Activated T-cell treated with anti-CD3 and anti-CD28 coated beads, Interleukin-2, amount 50 U/mL, for 4 hours (primary cell): ENCODE measurements around the gene SORCS2. TPM values are rescaled to one million over a fixed set of nuclear protein-coding genes. Genes with fewer than 3 reads are reported as not detected.
A peak's percentile ranks its signal among the peaks of the same experiment; 100 is the strongest.

Source experiments
- ATAC-seq, 2 donors: fragments of 200-7000 bp; cut with Tn5 transposase; one replicate each; pipeline ENCODE4 v1.10.0; 2021
- DNase-seq: peaks from one replicate; pipeline ENCODE4 v3.0.0-alpha.2; 2020
- H3K27me3 Mint-ChIP-seq: one replicate; pipeline ENCODE4 v1.8.0; 2021; ENCODE audit warnings: low read depth, mixed read lengths
- H3K36me3 Mint-ChIP-seq: one replicate; pipeline ENCODE4 v1.8.0; 2022; ENCODE audit warnings: mixed read lengths; ENCODE audit not compliant: insufficient read depth
- H3K4me1 Mint-ChIP-seq: one replicate; pipeline ENCODE4 v1.8.0; 2021; ENCODE audit warnings: low read depth, mixed read lengths
- H3K4me3 Mint-ChIP-seq: one replicate; pipeline ENCODE4 v1.8.0; 2021; ENCODE audit warnings: mild to moderate bottlenecking, moderate library complexity, mixed read lengths
- H3K9me3 Mint-ChIP-seq: one replicate; pipeline ENCODE4 v1.8.0; 2021; ENCODE audit warnings: mixed read lengths
- total RNA-seq, 3 donors: library from RNA; stranded (reverse); gene quantifications; one replicate each; pipeline ENCODE4 v1.2.1, GENCODE V29; 2021

Gene SORCS2
- total RNA-seq, 3 donors from 2014 or later: 0.18 to 0.43 TPM; not detected in 1

DNA sequence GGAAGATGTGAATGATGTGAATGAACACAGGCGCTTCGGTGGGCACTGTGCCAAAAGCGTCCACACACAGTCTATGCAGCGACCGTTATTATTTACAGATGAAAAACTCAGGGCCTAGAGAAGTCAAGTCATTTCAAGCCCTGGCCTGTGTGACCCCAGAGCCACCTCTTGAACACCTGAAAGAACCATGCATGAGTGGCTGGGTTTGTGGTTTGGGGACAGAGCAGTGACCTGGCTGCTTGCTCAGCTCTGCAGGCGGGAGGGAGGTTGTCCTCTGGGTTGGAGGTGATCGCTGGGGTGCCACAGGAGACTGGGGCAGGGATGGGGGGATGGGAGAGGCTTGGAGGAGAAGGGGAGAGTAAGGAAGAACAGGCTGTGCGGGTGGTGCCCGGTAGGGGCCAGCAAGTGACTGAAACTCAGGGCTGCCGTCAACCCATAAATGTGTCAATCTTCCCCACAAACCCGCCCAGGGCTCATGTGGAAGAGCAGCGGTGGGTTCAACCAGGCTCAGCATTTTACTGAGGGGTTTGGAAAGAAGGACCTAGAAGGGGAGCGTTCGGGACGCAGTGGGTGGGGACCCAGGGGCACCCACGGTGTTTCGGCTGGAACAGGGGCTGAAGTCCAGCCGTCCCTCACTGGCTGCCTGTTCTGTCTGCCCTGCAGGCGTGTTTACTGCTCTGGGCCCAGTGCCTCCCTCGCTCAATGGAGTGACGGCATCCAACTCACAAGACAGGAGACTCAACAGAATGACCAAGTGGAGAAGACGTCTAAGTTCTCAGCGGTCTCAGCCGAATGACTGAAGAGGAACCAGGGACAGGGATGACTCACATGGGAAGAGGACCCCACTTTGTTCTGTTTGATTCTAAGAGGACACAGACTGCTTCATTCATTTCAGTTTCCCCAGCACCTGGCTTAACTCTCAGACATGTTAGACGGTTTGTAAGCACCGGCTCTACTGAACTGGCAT, 579.5 kb downstream of the SORCS2 start:
- Mint-ChIP-seq H3K4me1 (peaks cover 29% of the 10 kb centered on the region), H3K27me3 (no peaks in the 10 kb centered on the region), H3K9me3 (no peaks in the 10 kb centered on the region), H3K36me3 (peaks cover 14% of the 10 kb centered on the region), H3K4me3 (no peak overlapping the region)
- no peak for ATAC-seq
- no peak for DNase-seq

DNA sequence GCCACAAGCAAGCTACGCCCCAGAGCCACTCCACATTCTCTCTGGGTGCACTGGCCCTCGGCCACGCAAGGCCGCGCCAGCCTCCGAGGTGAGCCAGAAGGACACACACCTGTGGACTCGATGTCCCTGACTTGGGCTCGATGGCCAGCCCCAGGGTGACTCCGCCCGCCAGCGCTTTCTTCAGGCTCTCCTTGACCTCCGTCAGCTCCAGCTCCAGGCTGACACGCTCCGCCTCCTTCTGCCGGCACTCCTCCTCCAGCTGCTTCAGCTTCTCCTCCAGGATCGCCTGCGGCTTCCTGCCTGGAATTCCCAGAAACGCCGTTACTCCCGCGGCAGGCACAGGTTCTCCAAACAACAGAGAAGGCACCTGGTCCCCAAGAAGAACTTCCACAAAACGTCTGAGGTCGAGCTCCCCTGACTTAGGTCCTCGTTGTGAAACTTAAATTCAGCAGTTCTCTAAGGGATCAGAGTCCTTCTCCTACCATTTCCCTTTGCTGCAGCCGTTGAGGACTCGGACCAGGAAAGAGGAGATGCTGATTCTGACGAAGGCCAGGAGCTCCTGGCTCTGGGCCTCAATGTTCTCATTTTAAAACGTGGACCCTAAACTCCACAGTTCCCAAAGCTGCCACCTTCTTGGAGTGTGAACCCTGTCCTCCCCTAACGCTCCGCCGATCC, 580.5 kb downstream of the SORCS2 start:
- Mint-ChIP-seq H3K9me3 (no peaks in the 10 kb centered on the region), H3K36me3 (peaks cover 19% of the 10 kb centered on the region), H3K4me3 (no peak overlapping the region), H3K27me3 (no peaks in the 10 kb centered on the region), H3K4me1 (peaks cover 31% of the 10 kb centered on the region)
- ATAC-seq (no peak), DNase-seq (no peak)

GRCh38 chr4:7773401-7774180, 581.3 kb downstream of the SORCS2 start:
- Mint-ChIP-seq H3K9me3 (no peaks in the 10 kb centered on the region), H3K4me3 (no peak overlapping the region), H3K4me1 (peaks cover 36% of the 10 kb centered on the region), H3K27me3 (no peaks in the 10 kb centered on the region), H3K36me3 (peaks cover 26% of the 10 kb centered on the region)
- ATAC-seq (no peak), DNase-seq (no peak)

DNA sequence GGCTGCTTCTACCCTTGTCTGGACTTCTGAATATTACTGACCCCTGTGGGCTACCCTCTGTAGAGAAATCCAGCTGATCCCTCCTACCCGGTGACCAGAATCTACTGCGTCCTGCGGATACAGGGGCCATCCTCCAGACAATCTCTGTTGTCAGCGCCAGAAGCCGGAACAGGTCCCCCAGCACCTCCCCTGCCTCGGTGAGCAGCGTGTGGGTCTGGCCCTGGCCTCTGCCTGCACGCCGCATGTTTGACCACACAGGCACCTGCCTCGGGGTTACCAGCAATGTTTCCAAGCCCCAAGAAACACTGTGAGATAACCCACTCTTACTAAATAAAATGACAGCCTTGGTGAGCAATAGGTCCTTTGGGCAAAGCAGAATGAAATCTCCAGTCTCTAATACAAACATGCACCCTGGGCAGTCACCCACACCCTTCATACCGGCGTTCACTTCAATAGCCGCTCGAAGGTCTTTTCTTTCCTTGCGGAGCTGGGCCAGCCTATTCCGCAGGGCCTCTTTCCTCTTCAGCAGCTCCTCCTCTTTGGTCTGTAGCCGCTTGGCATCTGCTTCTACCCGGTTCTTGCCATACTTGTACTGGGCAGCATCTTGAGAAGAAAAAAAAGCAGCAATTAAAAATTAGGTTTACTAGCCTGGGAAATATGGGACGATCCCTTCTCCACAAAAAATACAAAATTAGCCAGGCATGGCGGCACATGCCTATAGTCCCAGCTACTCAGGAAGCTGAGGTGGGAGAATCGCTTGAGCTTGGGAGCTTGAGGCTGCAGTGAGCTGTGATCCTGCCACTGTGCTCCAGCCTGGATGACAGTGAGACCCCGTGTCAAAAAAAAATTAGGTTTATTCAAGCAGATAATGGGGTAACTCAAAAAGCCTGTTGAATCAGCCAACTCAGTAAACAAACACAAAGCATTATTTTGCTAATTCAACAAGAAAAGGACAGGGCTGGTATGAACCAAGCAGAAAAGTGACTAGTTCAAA, 582.3 kb downstream of the SORCS2 start:
- Mint-ChIP-seq H3K4me3 (no peak overlapping the region), H3K4me1 (peaks cover 46% of the 10 kb centered on the region), H3K9me3 (no peaks in the 10 kb centered on the region), H3K36me3 (peaks cover 27% of the 10 kb centered on the region), H3K27me3 (no peaks in the 10 kb centered on the region)
- no peak for DNase-seq
- no peak for ATAC-seq

DNA sequence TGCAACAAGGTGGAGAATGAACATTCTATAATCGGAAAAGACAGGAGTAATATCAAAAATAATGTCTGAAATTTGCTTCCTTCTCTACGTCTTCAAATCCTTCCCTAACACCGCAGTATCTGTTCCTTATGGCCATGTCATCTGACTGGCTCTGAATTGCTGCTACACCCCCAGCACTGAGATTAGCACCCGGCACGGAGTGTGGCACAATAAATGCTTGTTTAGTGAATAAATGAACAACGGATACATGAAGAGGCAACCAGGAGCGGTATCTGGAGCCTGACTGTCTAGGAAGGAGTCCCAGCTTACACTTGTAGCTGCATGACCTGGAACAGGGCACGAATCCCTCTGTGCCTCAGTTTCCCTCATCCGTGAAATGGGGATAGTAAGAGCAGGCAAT, 583.1 kb downstream of the SORCS2 start:
- no peak overlapping the region for H3K4me3 Mint-ChIP-seq

DNA sequence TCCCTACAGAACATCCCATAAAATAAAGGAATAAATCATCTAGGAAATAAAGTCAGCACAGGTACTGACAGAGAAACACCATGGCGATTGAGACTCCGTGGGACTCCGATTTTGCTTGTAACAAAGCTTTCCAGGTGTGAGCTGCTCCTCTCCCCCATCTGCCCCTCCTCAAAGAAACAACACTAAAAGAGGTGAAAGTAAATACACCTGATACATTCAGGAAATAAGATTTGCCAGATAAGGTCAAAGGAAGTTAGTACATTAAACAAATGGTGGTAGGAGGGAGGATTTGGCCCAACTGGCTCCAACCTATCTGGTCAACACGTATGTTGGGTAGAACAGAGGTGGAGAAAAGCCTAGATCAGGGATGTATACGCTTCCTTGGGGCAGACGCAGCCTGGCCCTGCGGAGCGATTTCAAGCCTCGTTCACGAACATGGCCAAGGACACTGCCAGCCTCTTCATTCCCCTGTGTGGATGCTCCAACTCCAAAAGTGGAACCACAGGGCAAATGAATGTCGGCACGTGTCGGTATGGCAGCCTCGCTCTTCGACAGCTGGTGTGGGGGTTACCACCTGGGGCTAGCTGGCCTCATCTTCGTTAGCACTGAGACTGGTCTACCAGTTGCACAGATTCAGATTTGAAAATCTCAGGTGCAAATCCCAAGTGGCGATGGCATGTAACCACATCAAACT, 584.8 kb downstream of the SORCS2 start:
- Mint-ChIP-seq H3K4me1 (peaks cover 42% of the 10 kb centered on the region), H3K9me3 (no peaks in the 10 kb centered on the region), H3K36me3 (peaks cover 17% of the 10 kb centered on the region), H3K4me3 (no peak overlapping the region), H3K27me3 (no peaks in the 10 kb centered on the region)
- ATAC-seq: no peak
- DNase-seq: no peak

More for the DNA sequence above, 583.1 kb downstream of the SORCS2 start:
- DNase-seq: no peak
- no peaks in the 10 kb centered on the region for H3K27me3 Mint-ChIP-seq
- peaks cover 27% of the 10 kb centered on the region for H3K36me3 Mint-ChIP-seq
- no peak for ATAC-seq
- no peaks in the 10 kb centered on the region for H3K9me3 Mint-ChIP-seq
- peaks cover 41% of the 10 kb centered on the region for H3K4me1 Mint-ChIP-seq

GRCh38 chr4:7777871-7778509, 585.7 kb downstream of the SORCS2 start:
- ATAC-seq: no peak
- DNase-seq: no peak
- H3K4me3 Mint-ChIP-seq: no peak overlapping the region
- H3K4me1 Mint-ChIP-seq: peaks cover 47% of the 10 kb centered on the region
- H3K36me3 Mint-ChIP-seq: peaks cover 17% of the 10 kb centered on the region
- no peaks in the 10 kb centered on the region for H3K27me3 Mint-ChIP-seq
- H3K9me3 Mint-ChIP-seq: no peaks in the 10 kb centered on the region

DNA sequence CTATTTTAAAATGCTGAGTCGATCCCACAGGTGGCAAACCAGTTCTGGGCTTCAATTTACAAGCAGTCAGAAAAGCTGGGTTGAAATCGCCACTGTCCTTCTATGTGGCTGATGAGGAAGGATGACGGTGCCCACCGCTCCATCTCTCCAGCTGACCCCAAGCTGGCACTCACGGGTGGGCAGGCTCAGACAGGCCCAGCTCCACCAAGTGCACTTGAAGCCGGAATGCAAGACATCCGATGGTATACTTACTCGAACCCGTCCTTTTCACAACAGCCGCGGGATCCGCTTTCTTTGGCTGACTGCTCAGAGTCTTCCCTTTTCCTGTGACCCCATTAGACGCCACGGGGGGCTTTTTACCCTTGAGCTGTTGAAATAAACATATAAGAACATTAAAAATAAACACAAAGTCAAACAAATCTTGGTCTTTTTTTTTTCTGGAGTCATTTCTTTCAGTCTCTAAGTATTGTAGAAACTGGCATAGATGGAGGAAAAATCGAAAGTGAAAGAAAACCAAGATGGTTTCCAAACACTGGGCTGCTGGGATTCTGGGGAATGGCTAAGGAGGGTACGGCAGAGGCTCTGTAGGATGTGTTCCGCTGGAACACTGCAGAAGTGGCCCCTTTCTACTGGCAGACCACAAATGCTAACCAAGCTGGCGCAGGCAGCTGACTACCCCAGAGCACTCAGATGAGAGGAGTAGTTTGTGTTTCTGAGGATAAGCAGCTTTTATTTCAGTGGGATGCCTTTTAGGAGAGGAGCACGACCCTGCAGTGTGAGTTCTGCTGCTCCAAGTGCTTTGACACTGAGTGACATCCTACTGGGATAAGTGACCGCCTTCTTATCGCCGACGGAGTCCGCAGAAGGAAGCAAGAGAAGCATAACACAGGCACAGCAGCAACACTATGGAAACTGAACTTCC, 586.4 kb downstream of the SORCS2 start:
- ATAC-seq (no peak), DNase-seq (no peak)
- Mint-ChIP-seq H3K36me3 (peaks cover 17% of the 10 kb centered on the region), H3K4me1 (peaks cover 52% of the 10 kb centered on the region), H3K9me3 (no peaks in the 10 kb centered on the region), H3K4me3 (no peak overlapping the region), H3K27me3 (no peaks in the 10 kb centered on the region)

GRCh38 chr4:7779432-7779768, 587.1 kb downstream of the SORCS2 start:
- peaks cover 17% of the 10 kb centered on the region for H3K36me3 Mint-ChIP-seq

GRCh38 chr4:7780751-7781348, 588.5 kb downstream of the SORCS2 start:
- Mint-ChIP-seq H3K9me3 (no peaks in the 10 kb centered on the region), H3K4me1 (peaks cover 69% of the 10 kb centered on the region), H3K36me3 (peaks cover 20% of the 10 kb centered on the region), H3K27me3 (no peaks in the 10 kb centered on the region), H3K4me3 (peak overlapping the region; percentile 31)
- peak; percentile 64 to 68 for ATAC-seq
- DNase-seq: no peak

More at GRCh38 chr4:7779432-7779768, 587.1 kb downstream of the SORCS2 start:
- Mint-ChIP-seq H3K27me3 (no peaks in the 10 kb centered on the region), H3K9me3 (no peaks in the 10 kb centered on the region), H3K4me1 (peaks cover 56% of the 10 kb centered on the region), H3K4me3 (no peak overlapping the region)
- no peak for DNase-seq
- ATAC-seq: no peak

DNA sequence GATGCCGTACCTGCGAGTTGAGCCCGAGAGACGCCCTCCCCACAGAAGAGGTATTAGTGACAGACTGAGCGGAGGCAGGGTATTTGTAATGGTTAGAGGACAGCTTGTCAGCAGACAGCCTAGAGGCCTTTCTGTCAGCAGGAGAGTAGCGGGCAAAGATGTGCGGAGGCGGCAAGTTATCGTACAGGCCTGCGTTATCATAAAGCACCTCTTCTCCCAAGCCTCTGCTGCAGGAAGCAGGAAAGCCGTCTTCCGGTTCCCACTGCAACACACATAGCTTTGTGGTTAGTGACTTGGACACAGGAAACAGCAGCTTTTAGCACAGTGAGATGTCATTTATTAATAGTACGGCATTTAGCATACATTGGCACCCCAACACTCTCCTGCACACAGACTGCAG, 589.0 kb downstream of the SORCS2 start:
- peaks cover 20% of the 10 kb centered on the region for H3K36me3 Mint-ChIP-seq
- peak overlapping the region; percentile 31 for H3K4me3 Mint-ChIP-seq
- no peaks in the 10 kb centered on the region for H3K9me3 Mint-ChIP-seq
- DNase-seq (no peak), ATAC-seq (peak; percentile 57 to 61)
- H3K27me3 Mint-ChIP-seq: no peaks in the 10 kb centered on the region
- peaks cover 70% of the 10 kb centered on the region for H3K4me1 Mint-ChIP-seq
